GM12875 (cell line): ENCODE results near the gene IL10RB.

Source experiments
- H3K4me3 ChIP-seq: one replicate; pipeline ENCODE4 v1.5.1; 2011; ENCODE audit warnings: low read depth, low read length, control low read depth
- CTCF ChIP-seq: IDR thresholded peaks from 2 replicates; pipeline ENCODE4 v1.5.1; 2011; ENCODE audit warnings: low read depth, mild to moderate bottlenecking, control low read depth, inconsistent platforms, low read length, moderate library complexity, borderline replicate concordance; ENCODE audit not compliant: insufficient read depth

Gene IL10RB

GRCh38 chr21:33302796-33303195 is 36.6 kb downstream of the IL10RB start:
- TF ChIP-seq CTCF = no peak
- no peak overlapping the region for H3K4me3 ChIP-seq

- H3K4me3 ChIP-seq = no peak overlapping the region
- TF ChIP-seq CTCF = no peak
Measured at GRCh38 chr21:33305344-33305671, 39.1 kb downstream of the IL10RB start.

- TF ChIP-seq CTCF = no peak
- no peak overlapping the region for H3K4me3 ChIP-seq
Measured at GRCh38 chr21:33305938-33306337, 39.8 kb downstream of the IL10RB start.

- no peak for TF ChIP-seq CTCF
- H3K4me3 ChIP-seq = no peak overlapping the region
Measured at GRCh38 chr21:33308586-33309490, 42.7 kb downstream of the IL10RB start.

GRCh38 chr21:33309778-33310177 is 43.6 kb downstream of the IL10RB start:
- TF ChIP-seq CTCF = no peak
- H3K4me3 ChIP-seq = no peak overlapping the region

- no peak overlapping the region for H3K4me3 ChIP-seq
- no peak for TF ChIP-seq CTCF
Measured at GRCh38 chr21:33312121-33312520, 46.0 kb downstream of the IL10RB start.

GRCh38 chr21:33313183-33313582 is 47.0 kb downstream of the IL10RB start:
- TF ChIP-seq CTCF = no peak
- no peak overlapping the region for H3K4me3 ChIP-seq
